ENCODE data around the gene ARHGAP21.

ARHGAP21 gene

DNA sequence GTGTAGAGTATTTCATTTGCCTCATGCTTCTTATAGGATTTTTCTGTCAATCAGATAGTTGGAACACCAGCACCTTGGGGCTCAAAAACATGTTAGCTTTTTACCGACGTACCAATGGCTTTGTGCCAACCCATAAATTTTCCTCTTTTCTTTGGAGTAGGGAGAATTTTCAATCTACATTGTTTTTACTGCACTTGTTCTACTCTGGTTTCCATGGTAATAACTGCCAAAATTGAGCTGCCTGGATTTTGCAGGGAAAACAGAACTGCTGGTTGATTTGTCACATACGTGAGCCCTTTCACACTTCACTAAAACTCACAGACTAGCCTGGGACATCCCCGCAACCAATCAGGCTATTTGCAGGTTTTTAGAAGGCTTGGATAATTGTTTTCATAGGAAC lies 189.7 kb downstream of the ARHGAP21 start:
- DNase-seq (ENCODE audit: low read depth): no peak
